Calu3 (cell line): ENCODE data around the gene DGAT2. TPM values are rescaled to one million over a fixed set of nuclear protein-coding genes. Genes with fewer than 3 reads are reported as not detected.
A peak's percentile ranks its signal among the peaks of the same experiment; 100 is the strongest.

ENCODE experiments used
- BruUV-seq: library from RNA; stranded (reverse); fragments of 400-500 nt; replicated peaks from 2 replicates; lab custom pipeline; 2021; lab: Mats Ljungman, UMichigan
- CTCF ChIA-PET: fragments of 300-600 bp; sonication (Branson Sonifier 250); formaldehyde crosslinking; loops from one replicate; lab custom pipeline; 2022; ENCODE audit warnings: antibody characterized with exemption; lab: Charles Lee
- DNase-seq: peaks from one replicate; pipeline ENCODE4 v3.0.0; 2022
- H3K27ac Mint-ChIP-seq: one replicate; pipeline ENCODE4 v1.8.0; 2022; ENCODE audit warnings: mixed read lengths; ENCODE audit not compliant: unreplicated experiment
- H3K27me3 Mint-ChIP-seq: one replicate; pipeline ENCODE4 v1.8.0; 2022; ENCODE audit warnings: mixed read lengths; ENCODE audit not compliant: unreplicated experiment
- H3K36me3 Mint-ChIP-seq: one replicate; pipeline ENCODE4 v1.8.0; 2022; ENCODE audit warnings: mild to moderate bottlenecking, moderate library complexity, mixed read lengths; ENCODE audit not compliant: insufficient read depth, unreplicated experiment
- H3K4me1 Mint-ChIP-seq: one replicate; pipeline ENCODE4 v1.8.0; 2022; ENCODE audit warnings: mild to moderate bottlenecking, low read depth, mixed read lengths; ENCODE audit not compliant: unreplicated experiment
- H3K4me3 Mint-ChIP-seq: one replicate; pipeline ENCODE4 v1.8.0; 2022; ENCODE audit warnings: mild to moderate bottlenecking, low read depth, moderate library complexity, mixed read lengths; ENCODE audit not compliant: unreplicated experiment
- H3K9me3 Mint-ChIP-seq: one replicate; pipeline ENCODE4 v1.8.0; 2022; ENCODE audit warnings: low read depth, mixed read lengths; ENCODE audit not compliant: unreplicated experiment
- CTCF ChIP-seq: fragments of 200-600 bp; IDR thresholded peaks from one replicate; pipeline ENCODE4 v1.8.0; 2022; ENCODE audit warnings: antibody characterized with exemption; ENCODE audit not compliant: unreplicated experiment
- intact Hi-C: fragments of 100-400 bp; cut with micrococcal nuclease; formaldehyde crosslinking; loops from one replicate; pipeline ENCODE4 v1.10.0; 2022; ENCODE audit not compliant: unreplicated experiment
- total RNA-seq: library from RNA; stranded (reverse); gene quantifications from 2 replicates; pipeline ENCODE4 v1.2.3, GENCODE V29; 2022

Gene DGAT2
- total RNA-seq, 1 experiment from 2014 or later, result 3.9 TPM

GRCh38 chr11:75731095-75731494 is 37.5 kb upstream of the DGAT2 start:
- no peak overlapping the region for H3K27ac Mint-ChIP-seq
- intact Hi-C loops, result no loop called here
- no peak overlapping the region for H3K4me3 Mint-ChIP-seq
- H3K9me3 Mint-ChIP-seq, result no peaks in the 10 kb centered on the region
- H3K27me3 Mint-ChIP-seq, result peaks cover 25% of the 10 kb centered on the region
- CTCF ChIA-PET, result no interaction called here
- H3K36me3 Mint-ChIP-seq, result no peaks in the 10 kb centered on the region
- H3K4me1 Mint-ChIP-seq, result peaks cover 8% of the 10 kb centered on the region
- TF ChIP-seq CTCF, result no peak
- BruUV-seq, result no TSS peak
- DNase-seq, result no peak

GRCh38 chr11:75733071-75733430 is 35.5 kb upstream of the DGAT2 start:
- Mint-ChIP-seq H3K27me3 (peaks cover 25% of the 10 kb centered on the region), H3K9me3 (no peaks in the 10 kb centered on the region), H3K36me3 (no peaks in the 10 kb centered on the region), H3K4me1 (peaks cover 8% of the 10 kb centered on the region), H3K27ac (no peak overlapping the region), H3K4me3 (no peak overlapping the region)
- TF ChIP-seq CTCF, result no peak
- intact Hi-C loops, result no loop called here
- CTCF ChIA-PET, result no interaction called here
- no TSS peak for BruUV-seq
- DNase-seq, result no peak

DNA sequence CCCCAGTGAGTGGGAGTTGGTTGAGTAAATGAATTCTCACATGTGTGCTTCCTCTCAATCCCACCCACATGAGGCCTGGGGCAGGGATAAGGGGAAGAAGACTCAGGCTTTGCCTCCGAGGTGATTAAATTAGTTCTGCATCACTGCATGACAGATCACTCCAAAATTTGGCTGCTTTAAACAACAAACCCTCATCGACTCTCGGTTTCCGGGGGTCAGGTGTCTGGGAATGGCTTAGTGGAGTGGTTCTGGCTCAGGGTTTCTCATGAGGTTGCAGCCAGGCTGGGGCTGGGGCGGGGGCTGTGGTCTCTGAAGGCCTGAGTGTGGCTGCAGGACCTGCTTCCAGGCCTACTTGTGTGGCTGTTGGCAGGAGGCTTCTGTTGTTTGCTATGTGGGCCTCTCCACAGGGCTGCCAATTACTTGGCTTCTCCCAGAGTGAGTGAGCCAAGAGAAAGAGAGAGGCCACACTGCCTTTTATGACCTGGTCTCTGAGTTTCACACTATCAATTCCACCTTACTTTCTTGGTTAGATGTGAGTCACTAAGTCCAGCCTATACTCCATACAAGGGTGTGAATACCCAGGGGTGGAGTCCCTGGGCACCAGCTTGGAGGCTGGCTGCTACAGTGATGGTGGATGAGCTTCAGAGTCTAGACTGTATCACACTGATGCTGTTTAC is 35.0 kb upstream of the DGAT2 start:
- no peaks in the 10 kb centered on the region for H3K9me3 Mint-ChIP-seq
- H3K36me3 Mint-ChIP-seq, result no peaks in the 10 kb centered on the region
- DNase-seq, result no peak
- intact Hi-C loops, result no loop called here
- no TSS peak for BruUV-seq
- H3K27ac Mint-ChIP-seq, result no peak overlapping the region
- CTCF ChIA-PET, result no interaction called here
- H3K4me1 Mint-ChIP-seq, result peaks cover 8% of the 10 kb centered on the region
- H3K27me3 Mint-ChIP-seq, result peaks cover 28% of the 10 kb centered on the region
- no peak overlapping the region for H3K4me3 Mint-ChIP-seq
- TF ChIP-seq CTCF, result no peak

DNA sequence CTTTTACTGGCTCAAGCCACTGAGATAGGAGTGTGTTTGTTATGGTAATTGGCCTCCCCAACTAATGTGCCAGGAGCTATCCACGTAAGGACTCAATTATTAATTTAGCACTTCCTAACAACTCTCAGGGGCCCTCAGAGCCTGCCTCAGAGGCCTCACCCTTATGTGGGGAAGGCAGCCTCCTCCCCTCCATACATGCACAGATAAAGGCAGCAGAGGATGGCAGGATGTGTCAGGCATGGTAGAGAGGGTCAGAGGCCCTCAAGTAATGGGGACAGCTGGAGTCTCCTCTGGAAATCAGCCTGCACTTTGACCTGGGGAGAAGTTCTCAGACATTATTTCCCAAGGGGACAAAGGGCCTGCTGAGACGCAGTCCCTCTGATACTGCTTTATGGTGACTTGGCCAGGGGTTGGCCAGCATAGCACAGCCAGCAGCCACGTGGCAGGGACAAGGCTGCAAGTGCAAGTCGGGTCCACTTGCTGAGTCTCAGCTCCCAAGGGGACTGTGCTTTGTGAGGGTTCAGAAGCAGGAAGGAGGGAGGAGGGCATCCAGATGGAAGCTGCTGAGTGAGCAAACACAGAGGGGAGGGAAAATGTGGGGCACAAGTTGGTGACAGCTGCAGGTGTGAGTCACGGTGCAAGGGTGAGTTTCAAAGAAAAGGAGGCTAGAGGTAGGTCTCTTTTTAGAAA is 33.9 kb upstream of the DGAT2 start:
- CTCF ChIA-PET, result no interaction called here
- Mint-ChIP-seq H3K36me3 (no peaks in the 10 kb centered on the region), H3K4me1 (peaks cover 8% of the 10 kb centered on the region), H3K9me3 (no peaks in the 10 kb centered on the region), H3K27ac (no peak overlapping the region), H3K27me3 (peaks cover 37% of the 10 kb centered on the region), H3K4me3 (no peak overlapping the region)
- BruUV-seq, result no TSS peak
- no peak for TF ChIP-seq CTCF
- intact Hi-C loops, result no loop called here
- DNase-seq, result peak; percentile 24
